Raji (cell line): ENCODE results near the gene DNA2.

Experiments
- POLR2A ChIP-seq: IDR thresholded peaks from 2 replicates; pipeline ENCODE4 v1.6.1; 2011; ENCODE audit warnings: low read depth, low read length, control low read depth; ENCODE audit not compliant: insufficient read depth

DNA2 gene

DNA sequence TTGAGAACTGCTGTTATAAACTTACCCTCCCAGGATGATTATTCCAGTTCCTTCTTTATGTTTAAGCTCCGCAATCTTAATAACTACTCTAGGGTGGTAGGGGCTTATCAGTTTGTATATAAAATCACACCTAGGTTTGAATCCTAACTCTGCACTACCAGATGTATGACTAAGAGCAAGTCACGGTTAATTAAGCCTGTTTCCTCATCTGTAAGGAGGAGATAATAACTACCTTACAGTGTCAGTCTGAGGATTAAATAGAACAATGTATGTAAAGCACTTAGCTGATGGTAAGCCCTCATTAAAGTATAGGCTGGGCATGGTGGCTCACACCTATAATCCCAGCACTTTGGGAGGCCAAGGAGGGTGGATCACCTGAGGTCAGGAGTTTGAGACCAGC is 9.2 kb downstream of the DNA2 start:
- no peak for TF ChIP-seq POLR2A

DNA sequence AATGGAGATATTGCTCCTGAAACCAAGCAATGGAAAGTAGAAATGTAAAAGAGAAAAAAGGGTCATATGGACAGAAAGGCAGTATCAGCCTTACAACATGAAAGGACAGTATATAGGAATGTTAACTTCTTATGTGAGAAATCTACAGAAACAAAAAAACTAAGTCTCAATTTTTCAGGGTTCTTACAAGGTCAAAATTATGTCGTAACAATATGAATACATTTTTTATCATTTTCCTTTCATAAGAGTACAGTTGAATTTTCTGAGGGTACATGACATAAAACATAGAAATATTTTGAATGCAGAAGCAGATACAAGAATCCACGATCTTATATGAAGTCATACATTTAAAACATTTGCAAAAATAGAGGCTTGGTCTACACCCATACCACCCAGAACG is 10.7 kb downstream of the DNA2 start:
- TF ChIP-seq POLR2A: no peak

DNA sequence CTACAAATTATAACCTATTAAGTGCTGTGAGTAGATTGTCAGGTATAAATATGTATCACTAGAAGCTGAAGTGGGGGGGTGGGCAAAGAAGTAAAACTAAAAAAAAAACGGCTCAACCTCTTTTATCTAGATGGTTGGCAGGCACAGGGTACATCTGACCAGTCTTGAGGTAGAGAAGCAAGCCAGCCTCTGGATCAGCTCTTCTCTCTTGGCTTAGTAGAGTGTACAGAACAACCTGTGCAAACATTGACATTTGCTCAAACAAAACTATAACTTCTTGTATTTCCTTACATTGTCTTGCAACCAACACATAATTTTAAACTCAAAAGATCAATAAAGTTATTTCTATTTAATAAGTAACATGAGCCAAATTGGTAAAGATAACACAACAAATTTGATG is 25.6 kb downstream of the DNA2 start:
- no peak for TF ChIP-seq POLR2A

DNA sequence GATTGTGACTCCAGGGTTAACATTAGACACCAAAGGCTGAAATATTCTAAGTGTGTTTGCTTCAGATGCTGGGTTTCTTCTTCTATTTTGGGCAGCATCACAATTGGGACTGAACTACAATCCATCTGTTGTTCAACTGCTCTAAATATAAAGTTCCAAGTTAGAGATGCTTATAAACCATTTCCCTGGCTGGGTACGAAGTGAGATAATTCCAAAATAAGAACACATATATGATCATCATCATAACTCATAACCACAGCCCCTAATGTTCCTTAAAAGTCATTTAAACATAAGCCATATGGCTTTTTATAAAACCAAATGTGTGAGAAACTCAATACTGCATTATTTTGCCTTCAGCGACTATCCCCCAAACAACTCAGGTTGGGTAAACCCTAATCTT is 28.8 kb downstream of the DNA2 start:
- TF ChIP-seq POLR2A: no peak

DNA sequence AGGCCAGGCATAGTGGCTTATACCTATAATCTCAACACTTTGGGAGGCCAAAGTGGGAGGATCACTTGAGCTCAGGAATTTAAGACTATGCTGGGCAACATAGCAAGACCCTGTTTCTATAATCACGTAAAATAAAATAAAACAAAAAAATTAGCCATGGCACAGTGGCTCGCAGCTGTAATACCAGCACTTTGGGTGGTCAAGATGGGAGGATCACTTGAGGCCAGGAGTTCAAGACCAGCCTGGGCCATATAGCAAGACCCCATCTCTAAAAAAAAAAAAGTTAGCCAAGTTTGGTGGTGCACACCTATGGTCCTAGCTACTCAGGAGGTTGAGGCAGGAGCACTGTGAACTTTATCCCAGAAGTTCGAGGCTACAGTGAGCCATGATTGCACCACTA is 30.9 kb downstream of the DNA2 start:
- no peak for TF ChIP-seq POLR2A

DNA sequence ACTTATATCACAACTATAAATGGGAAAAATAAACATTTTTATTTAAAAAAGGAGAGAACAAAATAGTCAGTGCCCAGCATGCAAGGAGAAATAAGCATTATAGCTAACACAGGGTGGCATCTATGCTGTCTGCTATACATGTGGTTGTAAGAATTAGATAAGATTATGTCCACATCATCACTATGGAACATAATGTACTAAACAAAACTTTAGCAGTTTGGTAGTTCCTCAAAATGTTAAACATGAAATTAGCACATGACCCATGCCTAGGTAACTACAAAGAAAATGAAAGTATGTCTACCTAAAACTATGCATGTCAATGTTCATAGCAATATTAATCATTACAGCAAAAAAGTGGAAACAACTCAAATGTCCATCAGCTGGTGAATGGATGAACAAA is 36.0 kb downstream of the DNA2 start:
- no peak for TF ChIP-seq POLR2A

DNA sequence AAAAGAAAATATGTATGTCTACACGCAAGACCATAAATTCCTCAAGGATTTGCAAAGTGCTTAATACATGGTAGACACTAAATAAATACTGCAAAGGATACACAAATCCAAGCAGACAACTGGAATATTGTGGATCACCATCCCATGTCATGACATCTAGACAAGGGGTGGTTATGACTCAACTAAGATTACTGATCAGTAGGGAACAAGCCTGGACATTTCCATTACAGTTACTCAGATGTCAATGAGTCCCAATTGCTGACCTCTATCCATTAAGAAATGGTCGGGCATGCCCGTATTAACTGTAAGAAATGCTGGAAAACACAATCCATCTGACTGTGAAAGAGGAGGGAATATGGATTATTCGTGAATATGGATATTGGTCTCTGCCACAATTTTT is 37.1 kb downstream of the DNA2 start:
- TF ChIP-seq POLR2A: no peak

DNA sequence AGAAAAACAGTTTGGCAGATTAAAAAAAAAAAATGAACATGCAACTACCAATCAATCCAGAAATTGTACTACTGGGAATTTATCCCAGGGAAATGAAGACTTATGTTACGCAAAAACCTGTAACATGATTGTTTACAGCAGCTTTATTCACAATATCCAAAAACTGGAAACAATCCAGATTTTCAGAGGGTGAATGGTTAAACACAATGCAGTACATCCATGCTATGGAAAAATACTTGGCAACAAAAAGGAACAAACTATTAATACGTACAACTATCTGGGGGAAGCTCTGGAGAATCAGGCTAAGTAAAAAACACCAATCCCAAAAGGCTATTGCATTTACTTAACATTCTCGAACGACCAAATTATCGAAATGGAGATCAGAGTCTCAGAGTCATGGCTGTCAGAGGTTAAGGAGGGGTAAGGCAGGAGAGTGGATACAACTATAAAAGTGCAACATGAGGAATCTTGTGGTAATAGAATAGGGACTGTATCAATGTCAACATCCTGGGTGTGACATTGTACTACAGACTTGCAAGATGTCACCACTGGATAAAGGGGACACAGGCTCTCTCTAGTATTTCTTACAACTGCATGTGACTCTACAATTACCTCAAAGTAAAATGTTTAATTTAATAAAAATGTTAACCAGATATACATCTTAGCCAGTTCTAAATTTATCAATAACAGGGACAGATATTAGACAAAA is 43.2 kb downstream of the DNA2 start:
- TF ChIP-seq POLR2A: no peak

DNA sequence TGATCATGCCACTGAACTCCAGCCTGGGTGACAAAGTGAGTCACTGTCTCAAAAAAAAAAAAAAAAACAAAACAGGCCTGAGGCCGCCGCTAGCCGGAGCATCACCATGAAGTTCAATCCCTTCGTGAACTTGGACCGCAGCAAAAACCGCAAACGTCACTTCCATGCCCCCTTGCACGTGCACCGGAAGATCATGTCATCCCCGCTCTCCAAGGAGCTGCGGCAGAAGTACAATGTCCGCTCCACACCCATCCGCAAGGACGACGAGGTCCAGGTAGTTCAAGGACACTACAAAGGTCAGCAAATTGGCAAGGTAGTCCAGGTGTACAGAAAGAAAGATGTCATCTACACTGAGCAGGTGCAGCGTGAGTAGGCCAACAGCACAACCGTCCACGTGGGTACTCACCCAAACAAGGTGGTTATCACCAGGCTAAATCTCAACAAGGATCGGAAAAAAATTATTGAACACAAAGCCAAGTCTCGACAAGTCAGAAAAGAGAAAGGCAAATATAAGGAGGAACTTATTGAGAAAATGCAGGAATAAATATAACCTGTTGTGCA is 47.2 kb downstream of the DNA2 start:
- no peak for TF ChIP-seq POLR2A

DNA sequence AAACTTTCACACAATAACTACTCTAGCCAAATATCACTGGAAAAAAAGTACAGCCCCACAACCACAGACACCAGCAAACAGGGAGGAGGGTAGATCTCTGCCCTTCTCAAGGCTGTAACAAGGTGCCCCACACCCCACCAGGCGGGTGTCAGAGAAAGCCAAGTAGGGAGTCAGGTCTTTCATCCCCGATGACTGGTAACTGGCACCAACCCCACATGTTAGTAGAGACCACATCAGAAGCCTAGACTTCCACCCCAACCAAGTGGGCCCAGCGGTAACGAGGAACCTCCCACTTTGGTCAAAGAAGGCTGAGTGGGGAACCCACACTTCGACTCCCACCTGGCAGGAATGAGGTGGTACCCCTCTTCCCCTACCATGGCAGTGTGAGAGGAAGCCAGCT is 48.3 kb downstream of the DNA2 start:
- no peak for TF ChIP-seq POLR2A

DNA sequence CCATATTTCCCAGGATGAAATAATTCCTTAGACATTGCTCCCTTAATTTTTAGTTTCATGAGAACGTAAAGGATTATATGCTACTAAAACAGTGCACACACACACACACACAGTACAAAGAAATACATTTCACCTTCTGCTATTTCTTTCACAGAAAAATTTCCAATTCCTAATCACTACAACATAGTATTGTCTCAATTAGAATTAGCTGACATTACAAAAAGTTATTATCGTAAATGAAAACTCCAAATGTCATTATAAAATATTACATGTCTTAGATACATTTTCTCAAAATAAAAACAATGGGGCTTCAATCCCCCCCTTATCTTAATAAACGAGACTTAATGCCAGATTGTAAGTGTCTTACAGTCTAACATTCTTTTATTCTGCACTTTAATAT is 52.4 kb downstream of the DNA2 start:
- TF ChIP-seq POLR2A: no peak

DNA sequence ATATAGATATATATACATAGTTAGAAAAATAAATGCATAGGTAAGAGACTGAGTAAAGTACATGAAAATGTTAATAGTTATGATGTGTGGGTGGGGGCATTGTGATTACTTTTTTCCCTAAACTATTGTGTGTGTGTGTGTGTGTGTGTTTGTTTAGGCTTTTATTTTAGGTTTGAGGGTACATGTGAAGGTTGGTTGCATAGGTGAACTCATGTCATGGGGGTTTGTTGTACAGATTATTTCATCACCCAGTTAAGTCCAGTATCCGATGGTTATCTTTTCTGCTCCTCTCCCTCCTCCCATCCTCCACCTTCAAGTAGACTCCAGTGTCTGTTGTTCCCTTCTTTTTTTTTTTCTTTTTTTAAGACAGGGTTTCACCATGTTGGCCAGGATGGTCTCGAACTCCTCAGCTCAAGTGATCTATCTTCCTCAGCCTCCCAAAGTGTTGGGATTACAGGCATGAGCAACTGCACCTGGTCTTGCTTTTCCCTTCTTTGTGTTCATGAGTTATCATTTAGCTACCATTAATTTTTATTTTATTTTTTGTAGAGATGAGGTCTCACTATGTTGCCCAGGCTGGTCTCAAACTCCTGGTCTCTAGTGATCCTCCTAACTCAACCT is 62.8 kb downstream of the DNA2 start:
- no peak for TF ChIP-seq POLR2A

DNA sequence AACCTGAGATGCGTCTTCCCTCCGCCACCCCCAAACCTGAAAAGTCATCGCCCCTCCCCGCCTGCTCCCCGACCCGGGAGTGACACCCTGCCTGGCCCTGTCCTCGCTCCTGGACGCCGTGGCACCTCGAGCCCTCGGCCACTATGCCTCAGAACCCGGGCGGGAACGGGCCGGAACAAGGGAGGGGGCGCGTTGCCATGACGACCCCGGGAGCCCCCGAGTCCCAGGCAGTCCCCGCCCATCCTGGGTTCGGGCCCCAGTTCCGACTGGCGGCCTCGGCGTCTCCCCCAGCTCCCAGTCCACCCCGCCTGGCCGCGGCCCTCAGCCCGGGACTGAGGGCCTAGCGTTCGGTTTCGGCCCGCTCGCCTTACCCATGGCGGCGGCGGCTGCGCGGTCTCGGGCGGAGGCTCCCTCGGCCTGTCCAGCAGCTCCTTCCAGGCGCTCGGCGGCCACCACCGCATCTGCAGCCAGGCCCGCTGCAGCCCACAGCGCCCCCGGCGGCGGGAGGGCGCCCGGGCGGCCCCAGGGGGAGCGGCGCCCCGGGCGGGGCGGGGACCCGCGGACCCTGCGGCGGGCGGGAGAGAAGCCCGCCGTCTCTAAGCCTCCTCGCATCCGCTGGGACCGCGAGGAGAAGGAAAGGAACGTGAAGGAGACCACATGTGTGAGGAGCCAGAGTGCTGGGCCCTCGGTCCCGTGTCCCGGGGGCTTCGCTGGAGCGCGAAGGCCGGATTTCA is 64.8 kb downstream of the DNA2 start, which contains the start of gene RUFY2:
TSS of gene RUFY2 (minus strand) at position 463 of the 734 bp plus-strand sequence. CDS start at position 375, 88 bp downstream.
- peak; percentile 51 for TF ChIP-seq POLR2A

DNA sequence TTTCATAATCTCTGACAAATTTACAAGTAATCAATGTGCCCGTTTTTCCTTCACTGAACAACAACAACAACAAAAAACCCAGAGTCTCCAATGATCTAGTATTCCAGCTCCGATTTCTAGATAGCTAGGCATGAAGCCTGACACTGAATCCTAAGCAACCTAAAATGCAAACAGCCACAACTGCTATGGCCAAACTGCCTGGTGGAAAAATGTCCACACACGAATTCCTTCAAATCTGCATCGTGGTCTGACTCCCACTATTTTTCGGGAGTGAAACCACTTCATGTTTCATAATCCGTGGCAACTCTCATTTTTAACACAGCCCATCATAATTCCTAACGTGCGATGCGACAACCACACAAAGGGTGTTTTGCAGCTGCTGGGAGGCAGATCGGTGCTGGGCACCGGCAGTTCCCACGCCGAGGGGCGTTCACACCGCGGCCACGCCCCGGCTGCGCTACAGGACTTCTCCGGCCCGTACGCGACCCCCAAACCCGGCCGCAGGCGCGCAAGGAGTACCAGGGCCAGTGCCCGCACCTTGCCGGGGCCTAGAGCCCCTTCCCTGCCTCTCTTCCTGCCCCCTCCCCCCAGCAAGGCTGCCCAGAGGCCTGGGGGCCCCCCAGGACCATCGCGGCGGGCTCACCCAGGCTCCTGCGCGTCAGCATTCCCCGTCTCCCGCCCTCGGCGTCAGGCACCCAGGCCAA is 65.5 kb downstream of the DNA2 start:
- 0 out of 2 replicates have a peak, but pooled peaks have one; percentile 39 for TF ChIP-seq POLR2A

DNA sequence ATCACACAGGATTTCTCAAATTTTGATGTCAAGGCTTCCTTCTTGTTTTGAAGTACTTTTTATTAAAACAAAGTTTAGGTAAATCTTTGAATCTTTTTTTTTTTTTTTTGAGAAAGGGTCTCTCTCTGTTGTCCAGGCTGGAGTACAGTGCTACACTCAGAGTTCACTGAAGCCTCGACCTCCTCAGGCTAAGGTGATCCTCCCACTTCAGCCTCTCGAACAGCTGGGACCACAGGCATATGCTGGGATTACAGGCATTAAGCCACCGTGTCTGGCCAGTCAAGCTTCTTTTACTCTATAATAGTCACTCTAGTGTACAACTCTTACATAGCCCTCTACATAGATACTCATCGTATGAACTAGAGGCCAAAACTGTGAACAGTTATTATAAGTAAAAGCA is 68.1 kb downstream of the DNA2 start:
- TF ChIP-seq POLR2A: no peak
